B cell (primary cell): ENCODE measurements around the gene M1AP. TPM values are rescaled to one million over a fixed set of nuclear protein-coding genes. Genes with fewer than 3 reads are reported as not detected.

Source experiments
- ATAC-seq: fragments of 200-7000 bp; cut with Tn5 transposase; one replicate; pipeline ENCODE4 v1.10.0; 2021; ENCODE audit warnings: low read depth, mild to moderate bottlenecking, moderate number of reproducible peaks, moderate library complexity
- CTCF ChIA-PET: fragments of 350-600 bp; sonication (Branson Sonifier 250); formaldehyde crosslinking; loops from one replicate; lab custom pipeline; 2021; ENCODE audit warnings: antibody characterized with exemption, inconsistent platforms; lab: Charles Lee
- POLR2A ChIA-PET: fragments of 350-600 bp; sonication (Branson Sonifier 250); formaldehyde crosslinking; loops from one replicate; lab custom pipeline; 2021; ENCODE audit warnings: antibody characterized with exemption; lab: Charles Lee
- DNase-seq: peaks from one replicate; pipeline ENCODE4 v3.0.0; 2013
- H2AFZ ChIP-seq: 2 replicates; pipeline ENCODE4 v1.6.1; 2012; ENCODE audit warnings: mild to moderate bottlenecking, low read depth, low read length; ENCODE audit not compliant: insufficient read depth, poor library complexity, severe bottlenecking
- H3K27ac ChIP-seq, 2 donors: 1 replicate in 1 of 2; 2 replicates in 1 of 2; pipeline ENCODE4 v1.5.1; 2012 to 2013; ENCODE audit warnings: low read length in 2 of 2, mild to moderate bottlenecking in 2 of 2, moderate library complexity in 1 of 2
- H3K27me3 ChIP-seq, 4 experiments: fragments of 200-600 bp in 1 of 4; sonication (generic) in 1 of 4; replicated peaks in 1 of 4; 1 replicate in 2 of 4; 2 replicates in 2 of 4; pipeline versions ENCODE4 v1.6.1 to v1.7.0; 2013 to 2016; ENCODE audit warnings: low read length in 3 of 4, mild to moderate bottlenecking in 2 of 4, mixed read lengths in 1 of 4, moderate library complexity in 1 of 4; ENCODE audit not compliant: insufficient read depth in 4 of 4, control insufficient read depth in 3 of 4; ENCODE audit errors: control extremely low read depth in 1 of 4
- H3K36me3 ChIP-seq, 2 experiments: replicated peaks in 1 of 2; 1 replicate in 1 of 2; 2 replicates in 1 of 2; pipeline versions ENCODE4 v1.6.1 to v1.7.1; 2013; ENCODE audit warnings: low read length in 1 of 2; ENCODE audit not compliant: insufficient read depth in 2 of 2, control insufficient read depth in 1 of 2; ENCODE audit errors: control extremely low read depth in 1 of 2, extremely low read depth in 1 of 2
- H3K4me1 ChIP-seq, 2 donors: fragments of 200-600 bp in 1 of 2; sonication (generic) in 1 of 2; 1 replicate in 1 of 2; 2 replicates in 1 of 2; pipeline versions ENCODE4 v1.5.1 to v1.6.1; 2013 to 2017; ENCODE audit warnings: low read length in 2 of 2; ENCODE audit not compliant: control insufficient read depth in 2 of 2, insufficient read depth in 2 of 2
- H3K4me2 ChIP-seq: replicated peaks from 2 replicates; pipeline ENCODE3; 2012; ENCODE audit warnings: mild to moderate bottlenecking, low read depth, low read length; ENCODE audit not compliant: poor library complexity, severe bottlenecking
- H3K4me3 ChIP-seq, 5 experiments: fragments of 200-600 bp in 1 of 5; sonication (generic) in 1 of 5; 1 replicate in 3 of 5; 2 replicates in 2 of 5; pipeline versions ENCODE4 v1.5.1 to v1.7.0; 2011 to 2016; ENCODE audit warnings: low read length in 4 of 5, mild to moderate bottlenecking in 4 of 5, low read depth in 2 of 5, control low read depth in 1 of 5, moderate library complexity in 1 of 5; ENCODE audit not compliant: insufficient read depth in 1 of 5; ENCODE audit errors: control extremely low read depth in 1 of 5, extremely low read depth in 1 of 5
- H3K79me2 ChIP-seq: fragments of 200-600 bp; sonication (generic); one replicate; pipeline ENCODE4 v1.6.0; 2016; ENCODE audit warnings: low read length; ENCODE audit not compliant: control insufficient read depth, insufficient read depth
- H3K9ac ChIP-seq: fragments of 200-600 bp; sonication (generic); 2 replicates; pipeline ENCODE4 v1.6.1; 2017; ENCODE audit warnings: mild to moderate bottlenecking, low read length, moderate library complexity
- H3K9me3 ChIP-seq, 3 donors: one replicate each; pipeline versions ENCODE4 v1.6.1 to v1.7.1; 2013; ENCODE audit warnings: low read length in 2 of 3; ENCODE audit not compliant: control insufficient read depth in 2 of 3, insufficient read depth in 1 of 3; ENCODE audit errors: control extremely low read depth in 1 of 3
- H4K20me1 ChIP-seq: 2 replicates; pipeline ENCODE4 v1.6.0; 2012; ENCODE audit warnings: mild to moderate bottlenecking, low read length; ENCODE audit not compliant: insufficient read depth, control insufficient read depth, poor library complexity, severe bottlenecking
- H3K27ac Mint-ChIP-seq: one replicate; pipeline ENCODE4 v1.8.0; 2021; ENCODE audit warnings: mixed read lengths
- H3K27me3 Mint-ChIP-seq: one replicate; pipeline ENCODE4 v1.8.0; 2021; ENCODE audit warnings: mixed read lengths
- H3K4me1 Mint-ChIP-seq: one replicate; pipeline ENCODE4 v1.8.0; 2021; ENCODE audit warnings: mixed read lengths
- H3K4me3 Mint-ChIP-seq: one replicate; pipeline ENCODE4 v1.8.0; 2021; ENCODE audit warnings: mixed read lengths
- H3K9me3 Mint-ChIP-seq: one replicate; pipeline ENCODE4 v1.8.0; 2022; ENCODE audit warnings: mixed read lengths; ENCODE audit not compliant: insufficient read depth
- CTCF ChIP-seq: fragments of 200-600 bp; IDR thresholded peaks from one replicate; pipeline ENCODE4 v1.8.0; 2022; ENCODE audit warnings: antibody characterized with exemption, mild to moderate bottlenecking
- EZH2 ChIP-seq: IDR thresholded peaks from 2 replicates; pipeline ENCODE4 v1.6.1; 2012; ENCODE audit warnings: borderline replicate concordance, low read depth, mild to moderate bottlenecking, moderate library complexity, low read length; ENCODE audit not compliant: insufficient read depth, poor library complexity, severe bottlenecking
- WGBS: methylation state at CpG from one replicate; pipeline ENCODE4 v1.1.5; 2013; ENCODE audit warnings: missing lambda C conversion rate; ENCODE audit not compliant: insufficient coverage; 5-methylcytosine and 5-hydroxymethylcytosine counted together
- intact Hi-C: fragments of 100-400 bp; cut with micrococcal nuclease; formaldehyde crosslinking; loops from one replicate; pipeline ENCODE4 v1.10.0; 2022
- polyA plus RNA-seq: library from polyadenylated mRNA; depleted of rRNA; stranded (reverse); fragments of >200 nt; gene quantifications from 2 replicates; pipeline ENCODE4 v1.2.3, GENCODE V29; 2012
- total RNA-seq, 2 donors: library from RNA; stranded (reverse); fragments of 120-200 nt in 1 of 2; gene quantifications; 1 replicate in 1 of 2; 2 replicates in 1 of 2; pipeline versions ENCODE4 v1.2.3 to v1.2.4, GENCODE V29; 2013 to 2022

Gene M1AP
- total and polyA plus RNA-seq, 2 donors (not counting 1 experiment from before 2014, with no cell fraction given) = 0.15 TPM; not detected in 1

GRCh38 chr2:74566754-74567085 lies 81.4 kb downstream of the M1AP start:
- H3K9me3 Mint-ChIP-seq = no peaks in the 10 kb centered on the region
- H3K27me3 ChIP-seq = no peaks in the 10 kb centered on the region
- H2AFZ ChIP-seq = no peak overlapping the region
- H3K4me3 Mint-ChIP-seq = no peak overlapping the region
- peaks cover 0 to 3% (median 0%) of the 10 kb centered on the region in 3 donors for H3K9me3 ChIP-seq
- H3K36me3 ChIP-seq = no peaks in the 10 kb centered on the region
- H3K9ac ChIP-seq = no peak overlapping the region
- H3K4me2 ChIP-seq = no peak overlapping the region
- POLR2A ChIA-PET = interaction anchor here (1.2 kb wide), 1 partner anchor 11 kb away, joined by 3 read pairs; no protein-coding TSS in a partner anchor
- CTCF ChIA-PET = interaction anchor here (1.3 to 1.7 kb wide), 2 partner anchors 19 to 35 kb away, joined by 3 to 4 read pairs; no protein-coding TSS in a partner anchor
- no peak overlapping the region for H3K27ac ChIP-seq
- no peaks in the 10 kb centered on the region for H3K27me3 Mint-ChIP-seq
- no peak overlapping the region for H3K4me3 ChIP-seq
- no peak for TF ChIP-seq EZH2
- no peak overlapping the region for H3K27ac Mint-ChIP-seq
- H3K4me1 ChIP-seq = peaks cover 18 to 22% of the 10 kb centered on the region in 2 donors
- no peaks in the 10 kb centered on the region for H4K20me1 ChIP-seq
- intact Hi-C loops = no loop called here
- DNase-seq (no peak), ATAC-seq (no peak)
- no peaks in the 10 kb centered on the region for H3K4me1 Mint-ChIP-seq
- peaks cover 4% of the 10 kb centered on the region for H3K79me2 ChIP-seq

GRCh38 chr2:74566076-74566753 lies 81.9 kb downstream of the M1AP start:
- Histone ChIP-seq H3K27me3 (no peaks in the 10 kb centered on the region), H3K9ac (no peak overlapping the region), H3K79me2 (peaks cover 4% of the 10 kb centered on the region), H2AFZ (no peak overlapping the region), H3K4me1 (peaks cover 13 to 17% of the 10 kb centered on the region in 2 donors), H3K36me3 (no peaks in the 10 kb centered on the region), H4K20me1 (no peaks in the 10 kb centered on the region), H3K9me3 (no peaks in the 10 kb centered on the region), H3K27ac (no peak overlapping the region), H3K4me2 (no peak overlapping the region), H3K4me3 (no peak overlapping the region)
- ChIA-PET POLR2A (interaction anchor here (1.2 kb wide), 1 partner anchor 12 kb away, joined by 3 read pairs; no protein-coding TSS in a partner anchor), CTCF (interaction anchor here (1.3 kb wide), 1 partner anchor 34 kb away, joined by 3 read pairs; no protein-coding TSS in a partner anchor)
- no peak for DNase-seq
- Mint-ChIP-seq H3K4me3 (no peak overlapping the region), H3K9me3 (no peaks in the 10 kb centered on the region), H3K4me1 (no peaks in the 10 kb centered on the region), H3K27me3 (no peaks in the 10 kb centered on the region), H3K27ac (no peak overlapping the region)
- WGBS = 93% methylated on average over 2 of the region's 7 CpGs
- intact Hi-C loops = no loop called here
- TF ChIP-seq CTCF (no peak), EZH2 (no peak)
- no peak for ATAC-seq
